ENCODE measurements around the gene CCT7. TPM values are rescaled to one million over a fixed set of nuclear protein-coding genes. Genes with fewer than 3 reads are reported as not detected.

The CCT7 gene
- total RNA-seq, 1 experiment from 2014 or later = 637 TPM

DNA sequence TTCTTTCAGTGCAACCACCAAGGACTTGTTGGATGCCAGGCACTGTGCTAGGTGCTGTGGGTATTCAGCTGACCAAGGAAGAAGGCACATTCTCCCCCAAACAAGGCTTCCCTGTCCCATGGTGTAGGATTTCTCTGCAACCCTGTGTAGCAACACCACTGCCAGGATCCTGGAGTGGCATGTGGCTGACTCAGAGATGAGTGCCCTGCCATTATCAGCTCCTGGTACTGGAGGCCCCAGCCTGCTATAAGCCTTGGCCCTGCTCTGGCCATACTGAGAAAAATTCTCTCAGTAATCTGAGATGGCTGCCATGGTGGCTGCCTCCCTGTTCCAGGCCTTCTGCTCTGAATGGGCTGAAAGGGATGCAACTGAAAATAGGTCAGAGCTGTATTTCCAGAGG, 15.8 kb upstream of the CCT7 start:
- Histone ChIP-seq H2AFZ (ENCODE audit: low read depth, low read length, poor library complexity, severe bottlenecking) (no peak overlapping the region), H3K79me2 (ENCODE audit: insufficient read depth, low read length) (peaks cover 50% of the 10 kb centered on the region), H4K20me1 (ENCODE audit: insufficient read depth) (no peaks in the 10 kb centered on the region), H3K4me2 (ENCODE audit: low read length) (no peak overlapping the region), H3K4me1 (ENCODE audit: control insufficient read depth in 1 of 2, insufficient read depth in 2 of 2, low read length in 2 of 2) (peaks cover 3 to 29% of the 10 kb centered on the region in 2 experiments; a peak in 3 of 4 replicates), H3K9me2 (ENCODE audit: insufficient read depth) (no peaks in the 10 kb centered on the region), H3K27ac (ENCODE audit: low read depth, low read length) (no peak overlapping the region), H3K36me3 (ENCODE audit: control insufficient read depth in 1 of 2, insufficient read depth in 2 of 2, low read length in 2 of 2) (peaks cover 15 to 22% of the 10 kb centered on the region in 2 experiments; a peak in 3 of 4 replicates), H3K4me3 (replicated peaks in 1 of 2; ENCODE audit: low read depth in 1 of 2, low read length in 2 of 2) (no peak overlapping the region), H3K9ac (ENCODE audit: low read length) (no peak overlapping the region), H3K9me3 (ENCODE audit: control insufficient read depth in 1 of 2, insufficient read depth in 1 of 2, low read depth in 1 of 2, low read length in 2 of 2) (no peaks in the 10 kb centered on the region), H3K27me3 (ENCODE audit: insufficient read depth, low read length) (no peaks in the 10 kb centered on the region)
- ChIA-PET RAD21 (ENCODE audit: low non-redundant PET in 1 of 2, low total read pairs in 2 of 2, uncharacterized antibody in 2 of 2, unreplicated experiment in 2 of 2) (no interaction called here), CTCF (no interaction called here), POLR2A (no interaction called here)
- DNase-seq (ENCODE audit: low read depth, low spot score) (no peak), ATAC-seq (no peak)
- intact Hi-C loops (cut with micrococcal nuclease) = no loop called here
- BruUV-seq (replicated peaks) = no TSS peak
- TF ChIP-seq YY1 (IDR thresholded peaks at IDR 0.05; ENCODE audit: extremely low read depth, insufficient replicate concordance, low read depth, low read length) (no peak), SRF (IDR thresholded peaks at IDR 0.05; ENCODE audit: low read depth) (no peak), EGR1 (IDR thresholded peaks at IDR 0.05; ENCODE audit: low read depth) (no peak), POLR2A (IDR thresholded peaks at IDR 0.05; ENCODE audit: borderline replicate concordance, extremely low read depth, insufficient read depth, insufficient read length) (no peak), EZH2 (IDR thresholded peaks at IDR 0.05) (no peak), POLR2AphosphoS5 (IDR thresholded peaks at IDR 0.05; ENCODE audit: low read depth, low read length) (no peak), CEBPB (IDR thresholded peaks at IDR 0.05; ENCODE audit: low read depth) (no peak), ZNF274 (IDR thresholded peaks at IDR 0.05; ENCODE audit: low read depth, low read length) (no peak), CBX3 (IDR thresholded peaks at IDR 0.05; ENCODE audit: low read depth) (no peak)
- TF ChIP-seq, protein P1, sequence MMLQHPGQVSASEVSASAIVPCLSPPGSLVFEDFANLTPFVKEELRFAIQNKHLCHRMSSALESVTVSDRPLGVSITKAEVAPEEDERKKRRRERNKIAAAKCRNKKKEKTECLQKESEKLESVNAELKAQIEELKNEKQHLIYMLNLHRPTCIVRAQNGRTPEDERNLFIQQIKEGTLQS (IDR thresholded peaks at IDR 0.05) = no peak
- TF ChIP-seq, protein P2, sequence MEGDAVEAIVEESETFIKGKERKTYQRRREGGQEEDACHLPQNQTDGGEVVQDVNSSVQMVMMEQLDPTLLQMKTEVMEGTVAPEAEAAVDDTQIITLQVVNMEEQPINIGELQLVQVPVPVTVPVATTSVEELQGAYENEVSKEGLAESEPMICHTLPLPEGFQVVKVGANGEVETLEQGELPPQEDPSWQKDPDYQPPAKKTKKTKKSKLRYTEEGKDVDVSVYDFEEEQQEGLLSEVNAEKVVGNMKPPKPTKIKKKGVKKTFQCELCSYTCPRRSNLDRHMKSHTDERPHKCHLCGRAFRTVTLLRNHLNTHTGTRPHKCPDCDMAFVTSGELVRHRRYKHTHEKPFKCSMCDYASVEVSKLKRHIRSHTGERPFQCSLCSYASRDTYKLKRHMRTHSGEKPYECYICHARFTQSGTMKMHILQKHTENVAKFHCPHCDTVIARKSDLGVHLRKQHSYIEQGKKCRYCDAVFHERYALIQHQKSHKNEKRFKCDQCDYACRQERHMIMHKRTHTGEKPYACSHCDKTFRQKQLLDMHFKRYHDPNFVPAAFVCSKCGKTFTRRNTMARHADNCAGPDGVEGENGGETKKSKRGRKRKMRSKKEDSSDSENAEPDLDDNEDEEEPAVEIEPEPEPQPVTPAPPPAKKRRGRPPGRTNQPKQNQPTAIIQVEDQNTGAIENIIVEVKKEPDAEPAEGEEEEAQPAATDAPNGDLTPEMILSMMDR (IDR thresholded peaks at IDR 0.05 in 2 of 3, conservative IDR thresholded peaks at IDR 0.05 in 1 of 3; ENCODE audit: borderline replicate concordance in 1 of 3, insufficient read depth in 1 of 3, low read depth in 2 of 3, low read length in 2 of 3) = no peak

Measured in HCT116 (cell line).